ENCODE measurements around the gene GMDS.

DNA sequence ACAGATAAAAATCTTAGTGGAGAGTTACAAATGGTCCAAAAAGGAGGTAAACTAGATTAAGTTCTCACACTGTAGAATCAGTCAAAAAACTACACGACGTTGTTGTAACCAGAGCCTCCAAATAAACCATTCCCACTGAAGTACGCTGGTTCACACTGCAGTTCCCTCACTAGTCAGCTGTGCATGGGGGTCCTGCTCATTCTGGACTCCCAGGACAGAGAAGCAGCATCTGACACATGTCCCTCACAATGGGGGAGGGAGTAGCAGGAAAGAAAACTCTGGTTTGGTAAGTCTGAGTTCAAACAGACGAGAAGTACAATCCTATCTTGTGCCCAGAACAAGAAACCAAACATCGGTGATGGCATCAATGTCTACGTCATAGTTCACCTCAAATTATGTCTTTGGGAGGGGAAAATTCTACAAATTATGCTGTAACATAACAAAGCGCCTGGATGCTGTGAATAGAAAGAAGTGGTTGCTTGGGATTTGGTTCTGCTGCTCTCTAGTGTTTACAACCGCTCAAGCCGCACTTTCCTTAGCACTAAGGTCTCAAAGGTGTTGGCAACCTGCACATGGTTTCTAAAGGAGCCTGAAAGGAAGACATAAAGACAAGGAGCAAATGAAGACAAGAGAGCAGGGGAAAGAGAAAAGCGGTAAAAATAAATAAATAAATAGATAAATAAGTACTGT lies 208.0 kb downstream of the GMDS start:
- TF ChIP-seq, protein P1, sequence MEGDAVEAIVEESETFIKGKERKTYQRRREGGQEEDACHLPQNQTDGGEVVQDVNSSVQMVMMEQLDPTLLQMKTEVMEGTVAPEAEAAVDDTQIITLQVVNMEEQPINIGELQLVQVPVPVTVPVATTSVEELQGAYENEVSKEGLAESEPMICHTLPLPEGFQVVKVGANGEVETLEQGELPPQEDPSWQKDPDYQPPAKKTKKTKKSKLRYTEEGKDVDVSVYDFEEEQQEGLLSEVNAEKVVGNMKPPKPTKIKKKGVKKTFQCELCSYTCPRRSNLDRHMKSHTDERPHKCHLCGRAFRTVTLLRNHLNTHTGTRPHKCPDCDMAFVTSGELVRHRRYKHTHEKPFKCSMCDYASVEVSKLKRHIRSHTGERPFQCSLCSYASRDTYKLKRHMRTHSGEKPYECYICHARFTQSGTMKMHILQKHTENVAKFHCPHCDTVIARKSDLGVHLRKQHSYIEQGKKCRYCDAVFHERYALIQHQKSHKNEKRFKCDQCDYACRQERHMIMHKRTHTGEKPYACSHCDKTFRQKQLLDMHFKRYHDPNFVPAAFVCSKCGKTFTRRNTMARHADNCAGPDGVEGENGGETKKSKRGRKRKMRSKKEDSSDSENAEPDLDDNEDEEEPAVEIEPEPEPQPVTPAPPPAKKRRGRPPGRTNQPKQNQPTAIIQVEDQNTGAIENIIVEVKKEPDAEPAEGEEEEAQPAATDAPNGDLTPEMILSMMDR (conservative IDR thresholded peaks at IDR 0.05 in 1 of 2, IDR thresholded peaks at IDR 0.05 in 1 of 2; ENCODE audit: low read depth in 1 of 2, low read length in 2 of 2), result peak in 1 of 2 donors; percentile 38
- no peak for TF ChIP-seq EZH2 (IDR thresholded peaks at IDR 0.05; ENCODE audit: low read length, missing control alignments)

Measured in fibroblast of lung (primary cell).